ENCODE results near the gene BEND6. TPM values are rescaled to one million over a fixed set of nuclear protein-coding genes. Genes with fewer than 3 reads are reported as not detected.

Gene BEND6
- total and polyA plus RNA-seq, 2 of the 13 experiments (the other 11 are each of a cell fraction or from before 2014, with no cell fraction given) = 0.20 to 0.21 TPM

- H3K4me2 ChIP-seq (ENCODE audit: low read depth, low read length) = no peak overlapping the region
- no peaks in the 10 kb centered on the region for H3K27me3 ChIP-seq (ENCODE audit: control insufficient read depth in 1 of 2, insufficient read depth in 2 of 2, low read length in 2 of 2)
- DNase-seq (ENCODE audit: low spot score) (no peak), ATAC-seq (no peak), FAIRE-seq (no peak)
- H3K9me3 ChIP-seq (ENCODE audit: low read length) = no peaks in the 10 kb centered on the region
- TF ChIP-seq PHF5A (CRISPR knock-in tag; IDR thresholded peaks at IDR 0.05; ENCODE audit: low read depth, unreplicated experiment) = no peak
- TF ChIP-seq ZNF350 (CRISPR knock-in tag; IDR thresholded peaks at IDR 0.05; ENCODE audit: borderline replicate concordance, low read depth) = no peak
- TF ChIP-seq CCDC6 (CRISPR knock-in tag; IDR thresholded peaks at IDR 0.05) = no peak
- TF ChIP-seq NCOA1 (CRISPR knock-in tag; IDR thresholded peaks at IDR 0.05) = no peak
- TF ChIP-seq GABPA (IDR thresholded peaks at IDR 0.05; ENCODE audit: low read depth, low read length) = no peak
- TF ChIP-seq GABPA (CRISPR knock-in tag; IDR thresholded peaks at IDR 0.05; ENCODE audit: low read depth) = no peak
- no peak for TF ChIP-seq SNAI1 (CRISPR knock-in tag; IDR thresholded peaks at IDR 0.05; ENCODE audit: borderline replicate concordance)
- no peak for TF ChIP-seq NFE2L2 (IDR thresholded peaks at IDR 0.05; ENCODE audit: low read length)
- no peak for TF ChIP-seq ZKSCAN8 (CRISPR knock-in tag; IDR thresholded peaks at IDR 0.05; ENCODE audit: borderline replicate concordance)
- TF ChIP-seq ZNF83 (CRISPR knock-in tag; IDR thresholded peaks at IDR 0.05; ENCODE audit: borderline replicate concordance) = no peak
- TF ChIP-seq ZNF484 (CRISPR knock-in tag; IDR thresholded peaks at IDR 0.05; ENCODE audit: borderline replicate concordance, low read depth) = no peak
- TF ChIP-seq ETV6 (CRISPR knock-in tag; conservative IDR thresholded peaks at IDR 0.05) = no peak
- TF ChIP-seq ETV5 (CRISPR knock-in tag; IDR thresholded peaks at IDR 0.05; ENCODE audit: borderline replicate concordance) = no peak
- TF ChIP-seq ZNF546 (CRISPR knock-in tag; conservative IDR thresholded peaks at IDR 0.05) = no peak
- no peak for TF ChIP-seq ZNF451 (CRISPR knock-in tag; IDR thresholded peaks at IDR 0.05)
- TF ChIP-seq AFF4 (CRISPR knock-in tag; IDR thresholded peaks at IDR 0.05) = no peak
- no peak for TF ChIP-seq ZNF570 (CRISPR knock-in tag; IDR thresholded peaks at IDR 0.05; ENCODE audit: borderline replicate concordance)
- TF ChIP-seq NR2C2 (CRISPR knock-in tag; IDR thresholded peaks at IDR 0.05; ENCODE audit: borderline replicate concordance) = no peak
- TF ChIP-seq PTBP1 (IDR thresholded peaks at IDR 0.05; ENCODE audit: low read depth, low read length, poor library complexity, severe bottlenecking) = no peak
- BruUV-seq (replicated peaks) = no TSS peak
- no peaks in the 10 kb centered on the region for H3K79me2 ChIP-seq (ENCODE audit: insufficient read depth, low read length)
- H3K4me3 ChIP-seq (replicated peaks in 1 of 3; ENCODE audit: insufficient read depth in 1 of 3, low read depth in 2 of 3, low read length in 3 of 3) = no peak overlapping the region
- CTCF ChIA-PET (ENCODE audit: low intra/inter-chr PET ratio, low total read pairs) = no interaction called here
- in situ Hi-C loops (cut with HindIII; ENCODE audit: extremely low pct_ligation_motif_present, low pct_unique_long_range_greater_than_20kb) = no loop called here
- no peaks in the 10 kb centered on the region for H4K20me1 ChIP-seq (ENCODE audit: insufficient read depth, low read length)
- H3K36me3 ChIP-seq (replicated peaks in 1 of 2; ENCODE audit: control insufficient read depth in 1 of 2, insufficient read depth in 2 of 2, low read length in 2 of 2) = no peaks in the 10 kb centered on the region; a peak in 1 of 5 replicates
- POLR2A ChIA-PET = no interaction called here
- no peak overlapping the region for H3K9ac ChIP-seq (ENCODE audit: insufficient read depth, low read depth, low read length)
- H2AFZ ChIP-seq (ENCODE audit: low read length) = no peak overlapping the region
- H3K4me1 ChIP-seq (ENCODE audit: insufficient read depth, low read length) = peaks cover 9% of the 10 kb centered on the region
- intact Hi-C loops (cut with micrococcal nuclease; ENCODE audit: unreplicated experiment) = no loop called here
- no peak overlapping the region for H3K27ac ChIP-seq (ENCODE audit: extremely low read length, insufficient read depth, low read length)
These were observed 120.2 kb downstream of the BEND6 start for GRCh38 chr6:57075092-57075491.
